Measurements from ENCODE around the gene DLG2. TPM values are rescaled to one million over a fixed set of nuclear protein-coding genes. Genes with fewer than 3 reads are reported as not detected.
"Not testable (repeated sequence)": the region's sequence is repeated elsewhere in the genome, so short reads cannot be mapped to it uniquely, and the experiment has no call there.

The DLG2 gene
- total and polyA plus RNA-seq, 4 experiments from 2014 or later: 0.78 to 2.7 (median 1.9) TPM

DNA sequence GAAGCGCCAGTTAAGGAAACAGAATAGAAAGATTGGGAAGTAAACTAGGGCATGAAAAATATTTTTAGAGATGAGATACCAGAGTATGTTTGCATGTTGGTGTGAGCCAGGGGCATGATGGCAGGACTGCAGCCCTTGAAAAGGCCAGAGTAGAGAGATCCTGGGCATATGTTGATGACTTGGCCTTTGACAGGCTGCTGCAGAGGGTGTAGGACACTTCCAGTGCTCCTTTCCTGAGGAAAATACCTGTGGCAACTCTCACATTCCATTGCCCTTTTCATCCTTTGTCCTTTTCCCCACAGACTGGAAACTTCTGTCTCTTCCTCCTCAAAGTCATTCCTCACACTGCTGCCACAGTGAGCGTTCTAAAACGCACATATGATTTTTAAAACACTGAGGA lies 2190.3 kb downstream of the DLG2 start:
- Histone ChIP-seq H3K27ac (ENCODE audit: low read depth, low read length) (no peak overlapping the region), H3K36me3 (ENCODE audit: insufficient read depth, low read length) (no peaks in the 10 kb centered on the region), H3K4me1 (ENCODE audit: insufficient read depth, low read length) (no peaks in the 10 kb centered on the region), H3K4me3 (ENCODE audit: low read length in 2 of 2) (no peak overlapping the region), H3K27me3 (ENCODE audit: insufficient read depth, low read length) (no peaks in the 10 kb centered on the region), H3K9me3 (ENCODE audit: control insufficient read depth in 1 of 2, low read length in 2 of 2) (no peaks in the 10 kb centered on the region)
- H3K27ac Mint-ChIP-seq: no peak overlapping the region
- intact Hi-C loops (cut with micrococcal nuclease): no loop called here
- ChIA-PET CTCF (ENCODE audit: partially characterized antibody) (no interaction called here), POLR2A (ENCODE audit: partially characterized antibody) (no interaction called here)
- no peaks in the 10 kb centered on the region for H3K36me3 Mint-ChIP-seq
- H3K4me3 Mint-ChIP-seq: no peak overlapping the region
- H3K27me3 Mint-ChIP-seq: peaks cover 2 to 4% of the 10 kb centered on the region in 2 donors
- no peaks in the 10 kb centered on the region for H3K4me1 Mint-ChIP-seq
- no peaks in the 10 kb centered on the region for H3K9me3 Mint-ChIP-seq
- DNase-seq: no peak

DNA sequence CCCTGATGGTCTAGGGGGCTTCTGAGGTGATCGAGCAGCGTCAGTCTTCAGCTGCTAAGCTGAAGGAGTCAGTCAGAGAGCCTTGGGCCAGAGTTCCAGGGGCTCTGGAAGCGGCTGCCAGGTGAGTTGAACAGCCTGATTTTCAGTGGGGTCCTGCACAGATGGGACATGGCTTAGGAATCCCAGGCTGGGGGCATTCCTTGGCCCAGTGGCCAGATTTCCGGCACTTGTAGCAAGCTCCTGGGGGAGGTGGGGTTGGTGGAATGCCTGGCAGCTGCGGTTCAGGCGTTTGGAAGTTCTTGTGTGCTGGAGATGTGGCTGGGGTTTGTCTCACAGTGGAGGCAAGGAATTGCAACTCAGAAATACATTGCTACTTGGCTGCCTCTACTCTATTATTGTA lies 2192.3 kb downstream of the DLG2 start:
- H3K9me3 Mint-ChIP-seq; H3K4me1 Mint-ChIP-seq; POLR2A ChIA-PET (ENCODE audit: partially characterized antibody); H3K4me3 Mint-ChIP-seq; H3K4me3 ChIP-seq (ENCODE audit: low read length in 2 of 2); H3K27me3 ChIP-seq (ENCODE audit: insufficient read depth, low read length); H3K27me3 Mint-ChIP-seq; H3K27ac ChIP-seq (ENCODE audit: low read depth, low read length); H3K27ac Mint-ChIP-seq; intact Hi-C loops (cut with micrococcal nuclease); H3K9me3 ChIP-seq (ENCODE audit: control insufficient read depth in 1 of 2, low read length in 2 of 2); DNase-seq; H3K36me3 ChIP-seq (ENCODE audit: insufficient read depth, low read length); CTCF ChIA-PET (ENCODE audit: partially characterized antibody); H3K4me1 ChIP-seq (ENCODE audit: insufficient read depth, low read length); H3K36me3 Mint-ChIP-seq: not testable (repeated sequence)

DNA sequence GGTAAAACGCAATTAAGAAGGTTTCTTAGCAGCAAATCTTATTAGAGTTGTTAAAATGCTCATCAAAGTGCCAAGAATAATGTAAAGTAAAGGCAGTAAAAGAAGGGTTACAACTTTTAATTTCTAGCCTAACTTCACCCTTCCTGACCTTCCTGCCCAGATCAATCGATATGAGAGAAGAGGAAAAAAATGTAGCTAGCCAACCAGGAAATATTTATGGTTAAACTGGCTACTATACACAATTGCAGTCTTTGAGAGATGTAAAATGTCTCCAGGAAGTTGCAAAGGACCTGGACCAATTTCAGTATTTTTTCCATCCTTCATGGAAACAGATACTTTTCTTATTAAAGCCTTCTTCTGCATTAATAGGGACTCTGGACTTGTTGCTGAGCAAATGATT lies 2199.2 kb downstream of the DLG2 start:
- H3K9me3 ChIP-seq (ENCODE audit: control insufficient read depth in 1 of 2, low read length in 2 of 2): no peaks in the 10 kb centered on the region
- ChIA-PET POLR2A (ENCODE audit: partially characterized antibody) (no interaction called here), CTCF (ENCODE audit: partially characterized antibody) (no interaction called here)
- intact Hi-C loops (cut with micrococcal nuclease): no loop called here
- H3K27ac Mint-ChIP-seq: no peak overlapping the region
- no peaks in the 10 kb centered on the region for H3K36me3 Mint-ChIP-seq
- H3K27me3 Mint-ChIP-seq: no peaks in the 10 kb centered on the region
- no peak overlapping the region for H3K4me3 ChIP-seq (ENCODE audit: low read length in 2 of 2)
- peaks cover 0 to 16% (median 8%) of the 10 kb centered on the region in 8 donors for H3K9me3 Mint-ChIP-seq
- H3K36me3 ChIP-seq (ENCODE audit: insufficient read depth, low read length): no peaks in the 10 kb centered on the region
- no peak overlapping the region for H3K4me3 Mint-ChIP-seq
- H3K27me3 ChIP-seq (ENCODE audit: insufficient read depth, low read length): no peaks in the 10 kb centered on the region
- H3K4me1 ChIP-seq (ENCODE audit: insufficient read depth, low read length): no peaks in the 10 kb centered on the region
- H3K27ac ChIP-seq (ENCODE audit: low read depth, low read length): no peak overlapping the region
- DNase-seq: no peak
- no peaks in the 10 kb centered on the region for H3K4me1 Mint-ChIP-seq

DNA sequence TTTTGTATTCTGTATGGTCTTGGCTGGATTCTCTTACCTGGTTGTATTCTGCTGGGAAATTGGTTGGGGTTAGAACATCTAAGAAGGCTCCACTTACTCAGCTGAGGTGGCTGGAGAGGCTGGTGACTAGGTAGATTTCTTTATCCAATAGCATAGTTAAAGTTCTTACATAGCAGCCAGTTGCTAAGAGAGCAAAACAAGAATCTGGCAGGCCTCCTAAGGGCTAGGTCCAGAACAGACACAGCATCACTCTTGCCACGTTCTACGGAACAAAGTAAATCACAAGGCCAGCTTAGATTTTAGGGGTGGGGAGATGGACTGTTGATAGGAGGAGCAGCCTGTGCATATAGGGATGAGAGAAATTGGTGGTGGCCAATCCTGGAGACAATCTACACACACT lies 2199.6 kb downstream of the DLG2 start:
- intact Hi-C loops (cut with micrococcal nuclease): no loop called here
- Mint-ChIP-seq H3K27me3 (no peaks in the 10 kb centered on the region), H3K4me3 (no peak overlapping the region), H3K36me3 (no peaks in the 10 kb centered on the region), H3K27ac (no peak overlapping the region), H3K9me3 (peaks cover 0 to 21% (median 12%) of the 10 kb centered on the region in 8 donors), H3K4me1 (no peaks in the 10 kb centered on the region)
- POLR2A ChIA-PET (ENCODE audit: partially characterized antibody): no interaction called here
- Histone ChIP-seq H3K9me3 (ENCODE audit: control insufficient read depth in 1 of 2, low read length in 2 of 2) (peaks cover 0 to 4% of the 10 kb centered on the region in 2 donors), H3K4me1 (ENCODE audit: insufficient read depth, low read length) (no peaks in the 10 kb centered on the region), H3K27ac (ENCODE audit: low read depth, low read length) (no peak overlapping the region), H3K27me3 (ENCODE audit: insufficient read depth, low read length) (no peaks in the 10 kb centered on the region), H3K4me3 (ENCODE audit: low read length in 2 of 2) (no peak overlapping the region), H3K36me3 (ENCODE audit: insufficient read depth, low read length) (no peaks in the 10 kb centered on the region)
- DNase-seq: no peak
- CTCF ChIA-PET (ENCODE audit: partially characterized antibody): no interaction called here

DNA sequence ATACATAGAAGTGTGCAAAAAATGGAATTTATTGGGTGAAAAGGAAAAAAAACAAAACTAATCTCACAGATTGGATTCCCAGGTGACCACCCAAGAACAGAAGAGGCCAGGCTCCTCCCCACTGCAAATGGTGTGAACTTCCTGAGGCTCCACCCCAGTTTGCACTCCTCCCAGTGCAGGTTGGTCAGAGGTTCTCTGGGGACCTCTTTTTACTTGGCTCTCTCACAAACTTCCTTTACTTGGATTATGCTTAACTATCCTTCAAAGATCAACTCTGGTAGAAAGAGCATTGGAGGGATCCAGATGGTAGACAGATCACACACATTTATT lies 2202.0 kb downstream of the DLG2 start:
- no peak overlapping the region for H3K27ac ChIP-seq (ENCODE audit: low read depth, low read length)
- ChIA-PET POLR2A (ENCODE audit: partially characterized antibody) (no interaction called here), CTCF (ENCODE audit: partially characterized antibody) (interaction anchor here (0.6 kb wide), 1 partner anchor 344 kb away, joined by 4 read pairs; no protein-coding TSS in a partner anchor)
- Mint-ChIP-seq H3K27ac (no peak overlapping the region), H3K4me3 (no peak overlapping the region), H3K27me3 (no peaks in the 10 kb centered on the region), H3K4me1 (no peaks in the 10 kb centered on the region), H3K36me3 (peaks cover 0 to 5% of the 10 kb centered on the region in 2 donors), H3K9me3 (peaks cover 0 to 36% (median 25%) of the 10 kb centered on the region in 8 donors)
- intact Hi-C loops (cut with micrococcal nuclease): no loop called here
- H3K4me1 ChIP-seq (ENCODE audit: insufficient read depth, low read length): no peaks in the 10 kb centered on the region
- no peaks in the 10 kb centered on the region for H3K36me3 ChIP-seq (ENCODE audit: insufficient read depth, low read length)
- no peak overlapping the region for H3K4me3 ChIP-seq (ENCODE audit: low read length in 2 of 2)
- DNase-seq: no peak
- peaks cover 0 to 4% of the 10 kb centered on the region in 2 donors for H3K9me3 ChIP-seq (ENCODE audit: control insufficient read depth in 1 of 2, low read length in 2 of 2)
- no peaks in the 10 kb centered on the region for H3K27me3 ChIP-seq (ENCODE audit: insufficient read depth, low read length)

DNA sequence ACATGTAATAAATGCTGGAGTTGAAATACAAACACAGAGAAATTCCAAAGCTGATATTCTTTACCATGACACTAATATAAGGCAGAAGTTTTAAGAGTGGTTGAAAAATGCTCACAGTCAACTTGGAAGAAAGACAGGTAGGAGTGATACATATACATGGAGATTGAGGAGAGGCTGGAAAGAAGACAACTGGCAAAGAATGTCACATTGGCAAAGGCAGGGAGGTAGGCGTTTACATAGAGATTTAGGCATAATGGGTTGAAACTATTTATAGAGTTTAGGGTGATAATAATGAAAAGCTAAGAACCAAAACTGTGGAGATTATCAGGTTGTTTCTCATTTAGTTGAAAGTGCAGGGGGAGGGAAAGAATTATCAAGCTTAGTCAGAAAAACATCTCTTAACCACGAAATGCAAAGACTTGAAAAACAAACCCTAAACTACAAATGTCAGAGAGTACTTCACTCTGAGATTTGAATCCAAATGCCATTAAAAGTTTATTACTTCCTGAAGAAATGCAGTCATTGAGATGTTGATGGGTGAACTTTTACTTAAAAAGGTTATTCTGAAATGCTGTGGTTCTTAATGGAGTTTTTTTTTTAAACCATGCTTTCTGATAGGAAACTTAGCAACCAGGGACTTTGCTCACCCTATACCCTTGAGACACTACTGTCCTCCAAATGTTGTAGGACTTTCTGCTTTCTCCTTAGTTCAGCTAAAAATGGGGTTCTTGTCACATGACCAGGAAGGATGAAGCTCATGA lies 2202.6 kb downstream of the DLG2 start:
- Histone ChIP-seq H3K27me3 (ENCODE audit: insufficient read depth, low read length) (no peaks in the 10 kb centered on the region), H3K9me3 (ENCODE audit: control insufficient read depth in 1 of 2, low read length in 2 of 2) (peaks cover 0 to 4% of the 10 kb centered on the region in 2 donors), H3K36me3 (ENCODE audit: insufficient read depth, low read length) (no peaks in the 10 kb centered on the region), H3K4me1 (ENCODE audit: insufficient read depth, low read length) (no peaks in the 10 kb centered on the region), H3K4me3 (ENCODE audit: low read length in 2 of 2) (no peak overlapping the region), H3K27ac (ENCODE audit: low read depth, low read length) (no peak overlapping the region)
- H3K9me3 Mint-ChIP-seq: peaks cover 0 to 36% (median 26%) of the 10 kb centered on the region in 8 donors
- no peaks in the 10 kb centered on the region for H3K27me3 Mint-ChIP-seq
- H3K4me1 Mint-ChIP-seq: no peaks in the 10 kb centered on the region
- intact Hi-C loops (cut with micrococcal nuclease): no loop called here
- H3K27ac Mint-ChIP-seq: no peak overlapping the region
- ChIA-PET CTCF (ENCODE audit: partially characterized antibody) (no interaction called here), POLR2A (ENCODE audit: partially characterized antibody) (no interaction called here)
- H3K36me3 Mint-ChIP-seq: peaks cover 0 to 5% of the 10 kb centered on the region in 2 donors
- DNase-seq: no peak
- no peak overlapping the region for H3K4me3 Mint-ChIP-seq

DNA sequence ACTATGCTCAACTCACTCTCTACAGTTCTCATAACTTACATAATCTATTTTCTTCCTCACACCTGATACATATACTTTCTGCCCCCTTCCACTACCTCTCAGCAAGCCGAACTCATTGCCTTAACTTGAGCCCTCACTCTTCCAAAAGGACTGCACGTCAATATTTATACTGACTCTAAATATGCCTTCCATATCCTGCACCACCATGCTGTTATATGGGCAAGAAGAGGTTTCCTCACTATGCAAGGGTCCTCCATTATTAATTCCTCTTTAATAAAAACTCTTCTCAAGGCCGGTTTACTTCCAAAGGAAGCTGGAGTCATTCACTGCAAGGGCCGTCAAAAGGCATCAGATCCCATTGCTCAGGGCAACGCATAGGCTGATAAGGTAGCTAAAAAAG lies 2204.5 kb downstream of the DLG2 start:
- intact Hi-C loops (cut with micrococcal nuclease); DNase-seq; H3K4me1 ChIP-seq (ENCODE audit: insufficient read depth, low read length); H3K4me3 ChIP-seq (ENCODE audit: low read length in 2 of 2); H3K4me1 Mint-ChIP-seq; H3K27ac ChIP-seq (ENCODE audit: low read depth, low read length); H3K27me3 ChIP-seq (ENCODE audit: insufficient read depth, low read length); H3K36me3 Mint-ChIP-seq; CTCF ChIA-PET (ENCODE audit: partially characterized antibody); POLR2A ChIA-PET (ENCODE audit: partially characterized antibody); H3K27ac Mint-ChIP-seq; H3K27me3 Mint-ChIP-seq; H3K9me3 ChIP-seq (ENCODE audit: control insufficient read depth in 1 of 2, low read length in 2 of 2); H3K4me3 Mint-ChIP-seq; H3K36me3 ChIP-seq (ENCODE audit: insufficient read depth, low read length): not testable (repeated sequence)
- peaks cover 0 to 44% (median 26%) of the 10 kb centered on the region in 8 donors for H3K9me3 Mint-ChIP-seq

Measured in CD4-positive, alpha-beta memory T cell (primary cell).